HepG2 (cell line): Measurements from ENCODE around the gene MCU. TPM values are rescaled to one million over a fixed set of nuclear protein-coding genes. Genes with fewer than 3 reads are reported as not detected.

ENCODE experiments used
- ATAC-seq: fragments of 200-7000 bp; cut with Tn5 transposase; 3 replicates; pipeline ENCODE4 v1.9.1; 2020; ENCODE audit warnings: mild to moderate bottlenecking, moderate library complexity
- BruUV-seq: library from RNA; stranded (reverse); fragments of 400-500 nt; replicated peaks from 2 replicates; lab custom pipeline; 2021; lab: Mats Ljungman, UMichigan
- CTCF ChIA-PET: fragments of 300-600 bp; formaldehyde crosslinking; extraction: SDS; loops from one replicate; lab custom pipeline; 2021; ENCODE audit warnings: low total read pairs, inconsistent platforms, low intra/inter-chr PET ratio; lab: Yijun Ruan, JAX
- POLR2A ChIA-PET: fragments of 350-600 bp; sonication (Branson Sonifier 250); formaldehyde crosslinking; loops from one replicate; lab custom pipeline; 2020; ENCODE audit warnings: antibody characterized with exemption, inconsistent platforms; lab: Yijun Ruan, JAX
- DNase-seq: peaks from one replicate; pipeline ENCODE4 v3.0.0-alpha.2; 2015; ENCODE audit warnings: low spot score
- FAIRE-seq: peaks from 3 replicates; lab custom pipeline; 2011; peaks lifted over from hg19 to GRCh38; lab: Jason Lieb, UNC
- H2AFZ ChIP-seq: one replicate; pipeline ENCODE4 v1.6.1; 2011; ENCODE audit warnings: low read length, inconsistent platforms
- H3K27ac ChIP-seq: fragments of 300-600 bp; 3 replicates; pipeline ENCODE4 v1.8.0; 2011; ENCODE audit warnings: mixed run types, mild to moderate bottlenecking, mixed read lengths, low read length, inconsistent platforms; ENCODE audit not compliant: insufficient read depth; ENCODE audit errors: extremely low read length
- H3K27me3 ChIP-seq, 2 experiments: fragments of 200-600 bp in 1 of 2; 2 replicates in 1 of 2; 3 replicates in 1 of 2; pipeline versions ENCODE4 v1.6.0 to v1.8.0; 2011; ENCODE audit warnings: low read length in 2 of 2, mild to moderate bottlenecking in 2 of 2, moderate library complexity in 2 of 2, inconsistent platforms in 1 of 2; ENCODE audit not compliant: insufficient read depth in 2 of 2, control insufficient read depth in 1 of 2
- H3K36me3 ChIP-seq, 2 experiments: fragments of 200-600 bp in 1 of 2; replicated peaks in 1 of 2; 2 replicates in 1 of 2; 3 replicates in 1 of 2; pipeline versions ENCODE4 v1.5.1 to v1.8.0; 2011; ENCODE audit warnings: low read length in 2 of 2, inconsistent platforms in 1 of 2; ENCODE audit not compliant: insufficient read depth in 2 of 2, control insufficient read depth in 1 of 2
- H3K4me1 ChIP-seq: 2 replicates; pipeline ENCODE4 v1.5.1; 2012; ENCODE audit warnings: low read length, inconsistent platforms; ENCODE audit not compliant: insufficient read depth
- H3K4me2 ChIP-seq: 2 replicates; pipeline ENCODE4 v1.6.0; 2011; ENCODE audit warnings: low read depth, low read length, inconsistent platforms
- H3K4me3 ChIP-seq, 3 experiments: fragments of 200-600 bp in 1 of 3; sonication (generic), shearing (Covaris generic) in 1 of 3; replicated peaks in 1 of 3; 2 replicates each; pipeline ENCODE4 v1.5.1; 2011 to 2016; ENCODE audit warnings: low read length in 3 of 3, inconsistent platforms in 2 of 3, low read depth in 2 of 3, mild to moderate bottlenecking in 2 of 3, control low read depth in 1 of 3, mixed read lengths in 1 of 3; ENCODE audit not compliant: insufficient read depth in 1 of 3
- H3K79me2 ChIP-seq: one replicate; pipeline ENCODE4 v1.6.1; 2011; ENCODE audit warnings: low read length, inconsistent platforms; ENCODE audit not compliant: insufficient read depth
- H3K9ac ChIP-seq: 2 replicates; pipeline ENCODE4 v1.6.0; 2011; ENCODE audit warnings: mild to moderate bottlenecking, low read depth, low read length, inconsistent platforms; ENCODE audit not compliant: insufficient read depth
- H3K9me3 ChIP-seq: 2 replicates; pipeline ENCODE4 v1.5.1; 2012; ENCODE audit warnings: mild to moderate bottlenecking, low read length
- H4K20me1 ChIP-seq: 2 replicates; pipeline ENCODE4 v1.6.0; 2011; ENCODE audit warnings: inconsistent platforms, mild to moderate bottlenecking, low read length, moderate library complexity; ENCODE audit not compliant: insufficient read depth
- DNMT1 ChIP-seq: sonication (generic); formaldehyde crosslinking; IDR thresholded peaks from 2 replicates; pipeline ENCODE4 v1.5.1; 2020; ENCODE audit warnings: mild to moderate bottlenecking, missing genetic modification reagents
- E2F5 ChIP-seq: sonication (generic); formaldehyde crosslinking; conservative IDR thresholded peaks from 2 replicates; pipeline ENCODE4 v1.4.0; 2020; ENCODE audit warnings: missing genetic modification reagents
- EHMT2 ChIP-seq: fragments of 200-600 bp; sonication (generic); IDR thresholded peaks from 2 replicates; pipeline ENCODE4 v1.7.0; 2017; ENCODE audit warnings: antibody characterized with exemption, low read depth, low read length, borderline replicate concordance
- HMG20B ChIP-seq: conservative IDR thresholded peaks from 2 replicates; pipeline ENCODE4 v1.6.1; 2016; ENCODE audit warnings: missing genetic modification reagents, missing compliant biosample characterization
- HOXA9 ChIP-seq: sonication (generic); formaldehyde crosslinking; IDR thresholded peaks from 2 replicates; pipeline ENCODE4 v1.8.1; 2022; ENCODE audit warnings: missing genetic modification reagents, mild to moderate bottlenecking, moderate library complexity, borderline replicate concordance
- ISL2 ChIP-seq: sonication (generic); formaldehyde crosslinking; IDR thresholded peaks from 2 replicates; pipeline ENCODE4 v1.5.0; 2020; ENCODE audit warnings: missing genetic modification reagents
- NFKBIZ ChIP-seq: IDR thresholded peaks from 2 replicates; pipeline ENCODE4 v1.6.1; 2018; ENCODE audit warnings: missing genetic modification reagents, missing compliant biosample characterization
- NKX3-1 ChIP-seq: sonication (generic); formaldehyde crosslinking; IDR thresholded peaks from 2 replicates; pipeline ENCODE4 v1.5.0; 2020; ENCODE audit warnings: missing genetic modification reagents
- PAF1 ChIP-seq: IDR thresholded peaks from 2 replicates; pipeline ENCODE4 v1.6.1; 2016; ENCODE audit warnings: missing genetic modification reagents, missing compliant biosample characterization
- SCMH1 ChIP-seq: sonication (generic); formaldehyde crosslinking; IDR thresholded peaks from 2 replicates; pipeline ENCODE4 v1.9.0; 2021; ENCODE audit warnings: missing genetic modification reagents, mild to moderate bottlenecking, borderline replicate concordance
- TSC22D2 ChIP-seq: sonication (generic); formaldehyde crosslinking; IDR thresholded peaks from 2 replicates; pipeline ENCODE4 v1.5.1; 2020; ENCODE audit warnings: missing genetic modification reagents, mild to moderate bottlenecking, borderline replicate concordance
- ZBTB21 ChIP-seq: sonication (generic); formaldehyde crosslinking; IDR thresholded peaks from 2 replicates; pipeline ENCODE4 v1.4.0; 2020; ENCODE audit warnings: missing genetic modification reagents
- ZC3H13 ChIP-seq: sonication (generic); formaldehyde crosslinking; IDR thresholded peaks from 2 replicates; pipeline ENCODE4 v1.8.1; 2023; ENCODE audit warnings: mild to moderate bottlenecking, missing genetic modification reagents, moderate library complexity
- ZNF256 ChIP-seq: sonication (generic); formaldehyde crosslinking; conservative IDR thresholded peaks from 2 replicates; pipeline ENCODE4 v1.4.0; 2020; ENCODE audit warnings: missing genetic modification reagents
- ZNF280B ChIP-seq: sonication (generic); formaldehyde crosslinking; IDR thresholded peaks from 2 replicates; pipeline ENCODE4 v1.5.0; 2020; ENCODE audit warnings: missing genetic modification reagents, mild to moderate bottlenecking, borderline replicate concordance
- ZNF44 ChIP-seq: sonication (generic); formaldehyde crosslinking; IDR thresholded peaks from 2 replicates; pipeline ENCODE4 v1.5.1; 2020; ENCODE audit warnings: mild to moderate bottlenecking, missing genetic modification reagents
- ZNF558 ChIP-seq: sonication (generic); formaldehyde crosslinking; IDR thresholded peaks from 2 replicates; pipeline ENCODE4 v1.9.0; 2022; ENCODE audit warnings: mild to moderate bottlenecking, missing genetic modification reagents, borderline replicate concordance
- ZNF629 ChIP-seq: sonication (generic); formaldehyde crosslinking; conservative IDR thresholded peaks from 2 replicates; pipeline ENCODE4 v1.5.0; 2020; ENCODE audit warnings: missing genetic modification reagents
- ZNF782 ChIP-seq: sonication (generic); formaldehyde crosslinking; IDR thresholded peaks from 2 replicates; pipeline ENCODE4 v1.4.0; 2020; ENCODE audit warnings: missing genetic modification reagents, mild to moderate bottlenecking, borderline replicate concordance
- ZNF788 ChIP-seq: sonication (generic); formaldehyde crosslinking; IDR thresholded peaks from 2 replicates; pipeline ENCODE4 v1.5.0; 2020; ENCODE audit warnings: mild to moderate bottlenecking, missing genetic modification reagents, borderline replicate concordance
- WGBS: methylation state at CpG from one replicate; pipeline ENCODE4 v1.1.6; 2017; ENCODE audit warnings: low lambda C conversion rate; 5-methylcytosine and 5-hydroxymethylcytosine counted together
- in situ Hi-C: cut with HindIII; loops from 2 replicates; pipeline ENCODE4 v1.10.0; 2017; ENCODE audit warnings: low pct_unique_long_range_greater_than_20kb; ENCODE audit not compliant: extremely low pct_ligation_motif_present
- intact Hi-C: fragments of 100-400 bp; cut with micrococcal nuclease; formaldehyde crosslinking; loops from one replicate; pipeline ENCODE4 v1.10.0; 2022; ENCODE audit not compliant: unreplicated experiment
- polyA plus RNA-seq, 8 experiments: library from polyadenylated mRNA; depleted of rRNA in 3 of 8; stranded (reverse) in 7 of 8; unstranded in 1 of 8; fragments of >200 nt; fragmentation: Illumina TruSeq in 4 of 8; extraction: Trizol in 4 of 8; gene quantifications; 2 replicates each; pipeline versions ENCODE4 v1.2.1 to v1.2.3, GENCODE V29; 2011 to 2016; ENCODE audit warnings: low read depth in 4 of 8, missing spikeins in 1 of 8, mixed read lengths in 1 of 8; ENCODE audit not compliant: insufficient read depth in 1 of 8
- total RNA-seq, 5 experiments: library from RNA; depleted of rRNA; stranded (reverse); fragments of >200 nt; fragmentation: Illumina TruSeq; extraction: Trizol; gene quantifications; 2 replicates each; pipeline ENCODE4 v1.2.3, GENCODE V29; 2016; ENCODE audit warnings: low read depth in 1 of 5

MCU gene
- total and polyA plus RNA-seq, 2 of the 13 experiments (the other 11 are each of a cell fraction or from before 2014, with no cell fraction given), result 25.9 to 64.5 TPM

- H3K9ac ChIP-seq, result no peak overlapping the region
- no peak overlapping the region for H3K27ac ChIP-seq
- BruUV-seq, result no TSS peak
- in situ Hi-C loops, result no loop called here
- peaks cover 7% of the 10 kb centered on the region; the same call in 1 of the 2 replicates for H4K20me1 ChIP-seq
- no peak overlapping the region for H3K4me3 ChIP-seq
- peaks cover 38% of the 10 kb centered on the region for H3K4me1 ChIP-seq
- FAIRE-seq, result no peak
- peaks cover 61% of the 10 kb centered on the region for H3K79me2 ChIP-seq
- no peaks in the 10 kb centered on the region; a peak in 1 of 5 replicates for H3K27me3 ChIP-seq
- 84% methylated on average over 3 of the region's 3 CpGs for WGBS
- ATAC-seq, result no peak
- H3K9me3 ChIP-seq, result no peaks in the 10 kb centered on the region
- no peak overlapping the region for H2AFZ ChIP-seq
- POLR2A ChIA-PET, result no interaction called here
- TF ChIP-seq ZNF280B (CRISPR knock-in tag) (no peak), ZC3H13 (CRISPR knock-in tag) (no peak), HMG20B (CRISPR knock-in tag) (no peak), TSC22D2 (CRISPR knock-in tag) (no peak), ZBTB21 (CRISPR knock-in tag) (no peak), NFKBIZ (CRISPR knock-in tag) (no peak), ISL2 (CRISPR knock-in tag) (no peak), ZNF629 (CRISPR knock-in tag) (no peak), ZNF788 (no peak), SCMH1 (CRISPR knock-in tag) (no peak), ZNF558 (CRISPR knock-in tag) (no peak), ZNF782 (no peak), ZNF256 (CRISPR knock-in tag) (no peak), NKX3-1 (CRISPR knock-in tag) (no peak), E2F5 (CRISPR knock-in tag) (no peak), DNMT1 (no peak), EHMT2 (no peak), PAF1 (CRISPR knock-in tag) (no peak), ZNF44 (CRISPR knock-in tag) (no peak), HOXA9 (no peak)
- intact Hi-C loops, result no loop called here
- DNase-seq, result no peak
- H3K36me3 ChIP-seq, result no peaks in the 10 kb centered on the region; a peak in 1 of 5 replicates
- peak overlapping the region; percentile 96 for H3K4me2 ChIP-seq
- CTCF ChIA-PET, result no interaction called here
These were observed 3.6 kb downstream of the MCU start for GRCh38 chr10:72695496-72695895.
